Measurements from ENCODE around the gene SLC1A7. TPM values are rescaled to one million over a fixed set of nuclear protein-coding genes. Genes with fewer than 3 reads are reported as not detected.

Gene SLC1A7
- polyA plus RNA-seq, 1 donor (not counting 4 experiments of a cell fraction or from before 2014, with no cell fraction given): not detected

GRCh38 chr1:53107090-53107489, 35.3 kb downstream of the SLC1A7 start:
- FAIRE-seq: no peak
- Histone ChIP-seq H3K9ac (ENCODE audit: control insufficient read depth, extremely low read depth, insufficient read depth, low read length) (no peak overlapping the region), H4K20me1 (ENCODE audit: control insufficient read depth, extremely low read depth, insufficient read depth, low read length) (no peaks in the 10 kb centered on the region), H3K9me3 (ENCODE audit: control insufficient read depth, low read depth, low read length) (peaks cover 4% of the 10 kb centered on the region), H2AFZ (ENCODE audit: control insufficient read depth, low read length) (no peak overlapping the region), H3K27ac (ENCODE audit: control insufficient read depth, insufficient read depth, low read length) (no peak overlapping the region), H3K36me3 (ENCODE audit: control insufficient read depth in 2 of 2, extremely low read depth in 1 of 2, insufficient read depth in 2 of 2, low read length in 2 of 2) (no peaks in the 10 kb centered on the region), H3K79me2 (ENCODE audit: control insufficient read depth, insufficient read depth, low read length) (no peaks in the 10 kb centered on the region), H3K4me3 (ENCODE audit: control insufficient read depth in 2 of 3, extremely low read depth in 1 of 3, insufficient read depth in 2 of 3, low read depth in 1 of 3, low read length in 3 of 3) (no peak overlapping the region), H3K4me2 (ENCODE audit: control insufficient read depth, extremely low read depth, insufficient read depth, low read depth, low read length) (no peak overlapping the region), H3K9me1 (ENCODE audit: control insufficient read depth, extremely low read depth, insufficient read depth, low read length) (no peaks in the 10 kb centered on the region), H3K4me1 (ENCODE audit: control insufficient read depth, extremely low read depth, insufficient read depth, low read length) (peaks cover 7% of the 10 kb centered on the region), H3K27me3 (ENCODE audit: control insufficient read depth, extremely low read depth, insufficient read depth, low read length) (peaks cover 14% of the 10 kb centered on the region)
- dilution Hi-C loops (cut with MboI; ENCODE audit: extremely low pct_ligation_motif_present, low sequenced_read_pairs): no loop called here
- TF ChIP-seq EZH2 (IDR thresholded peaks at IDR 0.05; ENCODE audit: low read length) (no peak), CTCF (optimal IDR thresholded peaks at IDR 0.05 in 1 of 3, IDR thresholded peaks at IDR 0.05 in 1 of 3, conservative IDR thresholded peaks at IDR 0.05 in 1 of 3; ENCODE audit: extremely low read depth in 1 of 3, insufficient read depth in 2 of 3, low read length in 3 of 3) (no peak)
- no peak for DNase-seq (ENCODE audit: low read depth, low spot score)

DNA sequence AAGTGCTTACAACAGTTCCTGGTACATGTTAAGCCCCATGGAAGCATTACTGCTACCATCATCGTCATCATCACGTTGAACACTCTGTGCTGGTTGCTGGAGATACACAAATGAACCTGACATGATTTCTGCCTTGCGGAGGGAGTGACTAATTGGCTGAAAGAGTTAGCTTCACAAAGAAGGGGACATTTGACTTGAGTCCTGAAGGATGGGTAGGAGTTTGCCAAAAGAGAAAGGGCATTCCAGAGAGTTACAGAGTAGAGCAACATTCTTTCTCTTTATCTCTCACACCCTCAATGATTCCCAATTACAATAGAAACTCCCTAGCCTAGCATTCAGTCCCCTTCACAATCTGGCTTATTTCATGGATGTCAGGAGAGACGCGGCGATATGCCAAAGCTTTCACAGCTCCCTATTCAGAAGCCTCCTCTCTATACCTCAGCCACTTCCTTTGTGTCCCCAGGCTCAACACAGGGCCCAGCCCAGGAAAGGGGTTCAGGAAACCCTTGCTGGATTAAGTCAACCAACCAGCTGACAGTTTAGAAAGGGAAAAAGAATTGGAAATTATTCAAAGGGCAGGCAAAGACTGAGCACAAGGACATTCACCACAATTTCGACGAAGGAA, 38.0 kb downstream of the SLC1A7 start:
- no peak for FAIRE-seq
- Histone ChIP-seq H3K79me2 (ENCODE audit: control insufficient read depth, insufficient read depth, low read length) (no peaks in the 10 kb centered on the region), H3K4me3 (ENCODE audit: control insufficient read depth in 2 of 3, extremely low read depth in 1 of 3, insufficient read depth in 2 of 3, low read depth in 1 of 3, low read length in 3 of 3) (no peak overlapping the region), H3K27ac (ENCODE audit: control insufficient read depth, insufficient read depth, low read length) (no peak overlapping the region), H3K4me2 (ENCODE audit: control insufficient read depth, extremely low read depth, insufficient read depth, low read depth, low read length) (no peak overlapping the region), H3K36me3 (ENCODE audit: control insufficient read depth in 2 of 2, extremely low read depth in 1 of 2, insufficient read depth in 2 of 2, low read length in 2 of 2) (no peaks in the 10 kb centered on the region), H3K9me1 (ENCODE audit: control insufficient read depth, extremely low read depth, insufficient read depth, low read length) (no peaks in the 10 kb centered on the region), H3K9ac (ENCODE audit: control insufficient read depth, extremely low read depth, insufficient read depth, low read length) (no peak overlapping the region), H2AFZ (ENCODE audit: control insufficient read depth, low read length) (no peak overlapping the region), H3K9me3 (ENCODE audit: control insufficient read depth, low read depth, low read length) (peaks cover 24% of the 10 kb centered on the region), H3K4me1 (ENCODE audit: control insufficient read depth, extremely low read depth, insufficient read depth, low read length) (peaks cover 7% of the 10 kb centered on the region), H4K20me1 (ENCODE audit: control insufficient read depth, extremely low read depth, insufficient read depth, low read length) (no peaks in the 10 kb centered on the region), H3K27me3 (ENCODE audit: control insufficient read depth, extremely low read depth, insufficient read depth, low read length) (peaks cover 8% of the 10 kb centered on the region)
- no peak for DNase-seq (ENCODE audit: low read depth, low spot score)
- no peak for TF ChIP-seq EZH2 (IDR thresholded peaks at IDR 0.05; ENCODE audit: low read length)
- dilution Hi-C loops (cut with MboI; ENCODE audit: extremely low pct_ligation_motif_present, low sequenced_read_pairs): no loop called here

DNA sequence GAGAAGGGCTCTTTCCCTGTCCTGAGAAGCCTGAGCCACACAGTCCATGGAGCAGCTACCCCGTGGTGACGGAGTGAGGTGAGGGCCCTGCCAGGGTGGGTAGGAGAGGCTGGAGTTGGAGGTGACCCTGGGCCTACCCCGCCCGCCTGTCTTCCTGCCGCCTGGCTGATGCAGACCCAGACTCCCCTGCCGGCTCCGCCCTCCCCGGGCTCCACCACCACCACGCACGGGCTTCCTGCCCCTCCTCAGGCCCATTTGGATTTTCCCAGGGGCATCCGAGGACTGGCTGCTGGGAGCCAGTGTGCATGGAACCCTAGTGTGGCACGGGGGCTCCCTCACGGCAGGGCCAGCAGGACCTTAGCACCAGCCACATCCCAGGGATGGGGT, 47.9 kb downstream of the SLC1A7 start:
- Histone ChIP-seq H3K9me1 (ENCODE audit: control insufficient read depth, extremely low read depth, insufficient read depth, low read length) (no peaks in the 10 kb centered on the region), H3K9ac (ENCODE audit: control insufficient read depth, extremely low read depth, insufficient read depth, low read length) (no peak overlapping the region), H3K4me3 (ENCODE audit: control insufficient read depth in 2 of 3, extremely low read depth in 1 of 3, insufficient read depth in 2 of 3, low read depth in 1 of 3, low read length in 3 of 3) (no peak overlapping the region), H3K4me2 (ENCODE audit: control insufficient read depth, extremely low read depth, insufficient read depth, low read depth, low read length) (no peak overlapping the region), H3K4me1 (ENCODE audit: control insufficient read depth, extremely low read depth, insufficient read depth, low read length) (no peaks in the 10 kb centered on the region), H4K20me1 (ENCODE audit: control insufficient read depth, extremely low read depth, insufficient read depth, low read length) (no peaks in the 10 kb centered on the region), H3K27me3 (ENCODE audit: control insufficient read depth, extremely low read depth, insufficient read depth, low read length) (peaks cover 5% of the 10 kb centered on the region), H3K27ac (ENCODE audit: control insufficient read depth, insufficient read depth, low read length) (no peak overlapping the region), H2AFZ (ENCODE audit: control insufficient read depth, low read length) (no peak overlapping the region), H3K36me3 (ENCODE audit: control insufficient read depth in 2 of 2, extremely low read depth in 1 of 2, insufficient read depth in 2 of 2, low read length in 2 of 2) (no peaks in the 10 kb centered on the region), H3K9me3 (ENCODE audit: control insufficient read depth, low read depth, low read length) (peaks cover 39% of the 10 kb centered on the region), H3K79me2 (ENCODE audit: control insufficient read depth, insufficient read depth, low read length) (no peaks in the 10 kb centered on the region)
- TF ChIP-seq CTCF (optimal IDR thresholded peaks at IDR 0.05 in 1 of 3, IDR thresholded peaks at IDR 0.05 in 1 of 3, conservative IDR thresholded peaks at IDR 0.05 in 1 of 3; ENCODE audit: extremely low read depth in 1 of 3, insufficient read depth in 2 of 3, low read length in 3 of 3) (no peak), EZH2 (IDR thresholded peaks at IDR 0.05; ENCODE audit: low read length) (no peak)
- dilution Hi-C loops (cut with MboI; ENCODE audit: extremely low pct_ligation_motif_present, low sequenced_read_pairs): no loop called here
- FAIRE-seq: no peak
- no peak for DNase-seq (ENCODE audit: low read depth, low spot score)

All from keratinocyte (primary cell).